Measurements from ENCODE around the gene SLITRK5. TPM values are rescaled to one million over a fixed set of nuclear protein-coding genes. Genes with fewer than 3 reads are reported as not detected.

Gene SLITRK5
- total RNA-seq, 1 donor from 2014 or later = 2.3 TPM

GRCh38 chr13:87667686-87668085, 3.5 kb upstream of the SLITRK5 start:
- Mint-ChIP-seq H3K4me1 (peaks cover 7% of the 10 kb centered on the region), H3K36me3 (no peaks in the 10 kb centered on the region), H3K4me3 (no peak overlapping the region), H3K9me3 (no peaks in the 10 kb centered on the region), H3K27ac (no peak overlapping the region), H3K27me3 (ENCODE audit: low read depth) (peaks cover 17% of the 10 kb centered on the region)
- no peak for TF ChIP-seq CTCF (IDR thresholded peaks at IDR 0.05; ENCODE audit: unreplicated experiment)
- DNase-seq (ENCODE audit: low spot score in 2 of 2, unreplicated experiment in 2 of 2) = no peak

- Mint-ChIP-seq H3K27me3 (ENCODE audit: low read depth) (peaks cover 35% of the 10 kb centered on the region), H3K36me3 (no peaks in the 10 kb centered on the region), H3K27ac (no peak overlapping the region), H3K4me1 (peaks cover 25% of the 10 kb centered on the region), H3K9me3 (no peaks in the 10 kb centered on the region), H3K4me3 (no peak overlapping the region)
- peak; percentile 43 for TF ChIP-seq CTCF (IDR thresholded peaks at IDR 0.05; ENCODE audit: unreplicated experiment)
- DNase-seq (ENCODE audit: low spot score in 2 of 2, unreplicated experiment in 2 of 2) = no peak
Measured at GRCh38 chr13:87669379-87669978, 1.7 kb upstream of the SLITRK5 start.

- Mint-ChIP-seq H3K27me3 (ENCODE audit: low read depth) (peaks cover 56% of the 10 kb centered on the region), H3K36me3 (peaks cover 3% of the 10 kb centered on the region), H3K9me3 (no peaks in the 10 kb centered on the region), H3K4me3 (peak overlapping the region; percentile 84), H3K4me1 (peaks cover 29% of the 10 kb centered on the region), H3K27ac (no peak overlapping the region)
- no peak for TF ChIP-seq CTCF (IDR thresholded peaks at IDR 0.05; ENCODE audit: unreplicated experiment)
- DNase-seq (ENCODE audit: low spot score in 2 of 2, unreplicated experiment in 2 of 2) = peak in 1 of 2 experiments; percentile 50
Measured at GRCh38 chr13:87671753-87672605, 808 bp downstream of the SLITRK5 start.

GRCh38 chr13:87674247-87674738, 3.1 kb downstream of the SLITRK5 start:
- H3K4me1 Mint-ChIP-seq = peaks cover 41% of the 10 kb centered on the region
- H3K4me3 Mint-ChIP-seq = peak overlapping the region; percentile 83
- H3K27ac Mint-ChIP-seq = no peak overlapping the region
- H3K36me3 Mint-ChIP-seq = peaks cover 3% of the 10 kb centered on the region
- no peak for TF ChIP-seq CTCF (IDR thresholded peaks at IDR 0.05; ENCODE audit: unreplicated experiment)
- H3K9me3 Mint-ChIP-seq = no peaks in the 10 kb centered on the region
- DNase-seq (ENCODE audit: low spot score in 2 of 2, unreplicated experiment in 2 of 2) = no peak
- H3K27me3 Mint-ChIP-seq (ENCODE audit: low read depth) = peaks cover 78% of the 10 kb centered on the region

GRCh38 chr13:87675851-87676250, 4.7 kb downstream of the SLITRK5 start:
- no peak for TF ChIP-seq CTCF (IDR thresholded peaks at IDR 0.05; ENCODE audit: unreplicated experiment)
- Mint-ChIP-seq H3K9me3 (no peaks in the 10 kb centered on the region), H3K27ac (no peak overlapping the region), H3K27me3 (ENCODE audit: low read depth) (peaks cover 84% of the 10 kb centered on the region), H3K36me3 (peaks cover 3% of the 10 kb centered on the region), H3K4me1 (peaks cover 44% of the 10 kb centered on the region), H3K4me3 (no peak overlapping the region)
- no peak for DNase-seq (ENCODE audit: low spot score in 2 of 2, unreplicated experiment in 2 of 2)
